Panc1 (cell line): Measurements from ENCODE around the gene OLFML3. TPM values are rescaled to one million over a fixed set of nuclear protein-coding genes. Genes with fewer than 3 reads are reported as not detected.

Experiments
- ATAC-seq: fragments of 200-7000 bp; cut with Tn5 transposase; 2 replicates; pipeline ENCODE4 v1.9.1; 2020; ENCODE audit warnings: mild to moderate bottlenecking, moderate library complexity
- BruUV-seq: library from RNA; stranded (reverse); fragments of 400-500 nt; replicated peaks from 2 replicates; lab custom pipeline; 2021; lab: Mats Ljungman, UMichigan
- CTCF ChIA-PET: fragments of 300-600 bp; sonication (Branson Sonifier 250); formaldehyde crosslinking; loops from one replicate; lab custom pipeline; 2022; ENCODE audit warnings: antibody characterized with exemption; lab: Charles Lee
- POLR2A ChIA-PET: fragments of 300-600 bp; sonication (Branson Sonifier 250); formaldehyde crosslinking; loops from one replicate; lab custom pipeline; 2022; ENCODE audit warnings: antibody characterized with exemption; lab: Charles Lee
- DNase-seq: peaks from one replicate; pipeline ENCODE4 v3.0.0-alpha.2; 2010; ENCODE audit warnings: low read depth, low spot score
- H3K27ac ChIP-seq: 2 replicates; pipeline ENCODE4 v1.5.1; 2011; ENCODE audit warnings: mild to moderate bottlenecking, low read length, inconsistent platforms
- H3K27me3 ChIP-seq: fragments of 200-500 bp; sonication (Bioruptor generic); 2 replicates; pipeline ENCODE4 v1.6.0; 2014; ENCODE audit warnings: low read length, inconsistent platforms; ENCODE audit not compliant: control insufficient read depth, insufficient read depth
- H3K36me3 ChIP-seq: fragments of 200-500 bp; sonication (Bioruptor generic); 2 replicates; pipeline ENCODE4 v1.5.1; 2014; ENCODE audit warnings: inconsistent platforms, mild to moderate bottlenecking, low read length, moderate library complexity; ENCODE audit not compliant: control insufficient read depth, insufficient read depth
- H3K4me1 ChIP-seq: 2 replicates; pipeline ENCODE4 v1.5.1; 2011; ENCODE audit warnings: inconsistent platforms, mild to moderate bottlenecking, low read length, moderate library complexity; ENCODE audit not compliant: control insufficient read depth, insufficient read depth
- H3K4me3 ChIP-seq, 2 experiments: 2 replicates each; pipeline ENCODE4 v1.5.1; 2011 to 2012; ENCODE audit warnings: low read depth in 2 of 2, low read length in 2 of 2, mild to moderate bottlenecking in 2 of 2, inconsistent platforms in 1 of 2, moderate library complexity in 1 of 2
- H3K9me3 ChIP-seq: fragments of 200-500 bp; sonication (Bioruptor generic); 2 replicates; pipeline ENCODE4 v1.5.1; 2014; ENCODE audit warnings: low read depth, mild to moderate bottlenecking, inconsistent platforms, low read length, moderate library complexity; ENCODE audit not compliant: control insufficient read depth, insufficient read depth
- POLR2AphosphoS5 ChIP-seq: IDR thresholded peaks from 2 replicates; pipeline ENCODE4 v1.6.1; 2012; ENCODE audit warnings: mild to moderate bottlenecking, low read depth, low read length, moderate library complexity
- SIN3A ChIP-seq: IDR thresholded peaks from 2 replicates; pipeline ENCODE4 v1.6.1; 2012; ENCODE audit warnings: low read depth, mild to moderate bottlenecking, low read length, moderate library complexity, borderline replicate concordance; ENCODE audit not compliant: insufficient read depth
- TCF7L2 ChIP-seq: IDR thresholded peaks from 2 replicates; pipeline ENCODE4 v1.6.1; 2011; ENCODE audit warnings: mild to moderate bottlenecking, low read depth, low read length, inconsistent platforms
- in situ Hi-C: cut with HindIII; loops from 2 replicates; pipeline ENCODE4 v1.10.0; 2016; ENCODE audit warnings: low sequenced_read_pairs, low pct_unique_long_range_greater_than_20kb
- intact Hi-C: fragments of 100-400 bp; cut with micrococcal nuclease; formaldehyde crosslinking; loops from one replicate; pipeline ENCODE4 v1.10.0; 2022; ENCODE audit not compliant: unreplicated experiment
- total RNA-seq: library from RNA; stranded (reverse); gene quantifications from one replicate; pipeline ENCODE4 v1.2.1, GENCODE V29; 2021; ENCODE audit not compliant: unreplicated experiment
- TF ChIP-seq, protein P1 (sequence below), 2 experiments: IDR thresholded peaks; 2 replicates each; pipeline ENCODE4 v1.6.1; 2011 to 2012; ENCODE audit warnings: low read depth in 2 of 2, control low read depth in 1 of 2, low read length in 1 of 2, mild to moderate bottlenecking in 1 of 2, moderate library complexity in 1 of 2; ENCODE audit not compliant: insufficient read depth in 1 of 2
- TF ChIP-seq, protein P2 (sequence below): fragments of 450-650 bp; IDR thresholded peaks from 2 replicates; pipeline ENCODE4 v1.5.1; 2017; ENCODE audit warnings: mild to moderate bottlenecking

OLFML3 gene
- total RNA-seq, 1 experiment from 2014 or later: 0.15 TPM

DNA sequence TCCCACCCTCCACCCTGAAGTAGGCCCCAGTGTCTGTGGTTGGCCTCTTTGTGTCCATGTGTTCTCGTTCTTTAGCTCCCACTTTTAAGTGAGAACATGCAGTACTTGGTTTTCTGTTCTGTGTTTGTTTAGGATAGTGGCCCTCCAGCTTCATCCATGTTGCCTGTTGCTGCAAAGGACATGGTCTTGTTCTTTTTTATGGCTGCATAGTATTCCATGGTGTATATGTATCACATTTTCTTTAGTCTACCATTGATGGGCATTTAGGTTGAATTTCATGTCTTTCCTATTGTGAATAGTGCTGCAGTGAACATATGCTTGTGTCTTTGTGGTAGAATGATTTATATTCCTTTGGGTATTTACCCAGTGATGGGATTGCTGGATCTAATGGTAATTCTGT lies 44.1 kb upstream of the OLFML3 start:
- no peak overlapping the region for H3K27ac ChIP-seq
- DNase-seq (no peak), ATAC-seq (no peak)
- TF ChIP-seq TCF7L2 (no peak), POLR2AphosphoS5 (no peak), SIN3A (no peak)
- TF ChIP-seq, protein P1, sequence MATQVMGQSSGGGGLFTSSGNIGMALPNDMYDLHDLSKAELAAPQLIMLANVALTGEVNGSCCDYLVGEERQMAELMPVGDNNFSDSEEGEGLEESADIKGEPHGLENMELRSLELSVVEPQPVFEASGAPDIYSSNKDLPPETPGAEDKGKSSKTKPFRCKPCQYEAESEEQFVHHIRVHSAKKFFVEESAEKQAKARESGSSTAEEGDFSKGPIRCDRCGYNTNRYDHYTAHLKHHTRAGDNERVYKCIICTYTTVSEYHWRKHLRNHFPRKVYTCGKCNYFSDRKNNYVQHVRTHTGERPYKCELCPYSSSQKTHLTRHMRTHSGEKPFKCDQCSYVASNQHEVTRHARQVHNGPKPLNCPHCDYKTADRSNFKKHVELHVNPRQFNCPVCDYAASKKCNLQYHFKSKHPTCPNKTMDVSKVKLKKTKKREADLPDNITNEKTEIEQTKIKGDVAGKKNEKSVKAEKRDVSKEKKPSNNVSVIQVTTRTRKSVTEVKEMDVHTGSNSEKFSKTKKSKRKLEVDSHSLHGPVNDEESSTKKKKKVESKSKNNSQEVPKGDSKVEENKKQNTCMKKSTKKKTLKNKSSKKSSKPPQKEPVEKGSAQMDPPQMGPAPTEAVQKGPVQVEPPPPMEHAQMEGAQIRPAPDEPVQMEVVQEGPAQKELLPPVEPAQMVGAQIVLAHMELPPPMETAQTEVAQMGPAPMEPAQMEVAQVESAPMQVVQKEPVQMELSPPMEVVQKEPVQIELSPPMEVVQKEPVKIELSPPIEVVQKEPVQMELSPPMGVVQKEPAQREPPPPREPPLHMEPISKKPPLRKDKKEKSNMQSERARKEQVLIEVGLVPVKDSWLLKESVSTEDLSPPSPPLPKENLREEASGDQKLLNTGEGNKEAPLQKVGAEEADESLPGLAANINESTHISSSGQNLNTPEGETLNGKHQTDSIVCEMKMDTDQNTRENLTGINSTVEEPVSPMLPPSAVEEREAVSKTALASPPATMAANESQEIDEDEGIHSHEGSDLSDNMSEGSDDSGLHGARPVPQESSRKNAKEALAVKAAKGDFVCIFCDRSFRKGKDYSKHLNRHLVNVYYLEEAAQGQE (IDR thresholded peaks at IDR 0.05; ENCODE audit: insufficient read depth in 1 of 2, low read depth in 2 of 2, low read length in 1 of 2): no peak
- TF ChIP-seq, protein P2, sequence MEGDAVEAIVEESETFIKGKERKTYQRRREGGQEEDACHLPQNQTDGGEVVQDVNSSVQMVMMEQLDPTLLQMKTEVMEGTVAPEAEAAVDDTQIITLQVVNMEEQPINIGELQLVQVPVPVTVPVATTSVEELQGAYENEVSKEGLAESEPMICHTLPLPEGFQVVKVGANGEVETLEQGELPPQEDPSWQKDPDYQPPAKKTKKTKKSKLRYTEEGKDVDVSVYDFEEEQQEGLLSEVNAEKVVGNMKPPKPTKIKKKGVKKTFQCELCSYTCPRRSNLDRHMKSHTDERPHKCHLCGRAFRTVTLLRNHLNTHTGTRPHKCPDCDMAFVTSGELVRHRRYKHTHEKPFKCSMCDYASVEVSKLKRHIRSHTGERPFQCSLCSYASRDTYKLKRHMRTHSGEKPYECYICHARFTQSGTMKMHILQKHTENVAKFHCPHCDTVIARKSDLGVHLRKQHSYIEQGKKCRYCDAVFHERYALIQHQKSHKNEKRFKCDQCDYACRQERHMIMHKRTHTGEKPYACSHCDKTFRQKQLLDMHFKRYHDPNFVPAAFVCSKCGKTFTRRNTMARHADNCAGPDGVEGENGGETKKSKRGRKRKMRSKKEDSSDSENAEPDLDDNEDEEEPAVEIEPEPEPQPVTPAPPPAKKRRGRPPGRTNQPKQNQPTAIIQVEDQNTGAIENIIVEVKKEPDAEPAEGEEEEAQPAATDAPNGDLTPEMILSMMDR: no peak
- peaks cover 1% of the 10 kb centered on the region; the same call in 1 of the 2 replicates for H3K36me3 ChIP-seq
- BruUV-seq: no TSS peak
- intact Hi-C loops (no loop called here), in situ Hi-C loops (no loop called here)
- H3K4me1 ChIP-seq: peaks cover 10% of the 10 kb centered on the region
- CTCF ChIA-PET: no interaction called here
- POLR2A ChIA-PET: no interaction called here
- H3K4me3 ChIP-seq: no peak overlapping the region
- H3K9me3 ChIP-seq: no peaks in the 10 kb centered on the region
- H3K27me3 ChIP-seq: no peaks in the 10 kb centered on the region

GRCh38 chr1:113935970-113936369 lies 43.3 kb upstream of the OLFML3 start:
- CTCF ChIA-PET: no interaction called here

More at GRCh38 chr1:113935970-113936369, 43.3 kb upstream of the OLFML3 start:
- H3K9me3 ChIP-seq: no peaks in the 10 kb centered on the region
- DNase-seq: no peak
- H3K27ac ChIP-seq: no peak overlapping the region
- TF ChIP-seq, protein P1 (IDR thresholded peaks at IDR 0.05; ENCODE audit: insufficient read depth in 1 of 2, low read depth in 2 of 2, low read length in 1 of 2): no peak
- TF ChIP-seq, protein P2: no peak
- TF ChIP-seq TCF7L2: no peak
- no peak for TF ChIP-seq POLR2AphosphoS5
- TF ChIP-seq SIN3A: no peak
- intact Hi-C loops: no loop called here
- POLR2A ChIA-PET: no interaction called here
- in situ Hi-C loops: no loop called here
- no peak overlapping the region for H3K4me3 ChIP-seq
- no peaks in the 10 kb centered on the region for H3K36me3 ChIP-seq
- BruUV-seq: no TSS peak
- no peak for ATAC-seq
- H3K27me3 ChIP-seq: no peaks in the 10 kb centered on the region
- H3K4me1 ChIP-seq: peaks cover 7% of the 10 kb centered on the region
